Spleen (tissue), 11 donors: ENCODE results near the gene CMC1. TPM values are rescaled to one million over a fixed set of nuclear protein-coding genes. Genes with fewer than 3 reads are reported as not detected.

ENCODE experiments used
- DNase-seq: peaks from one replicate; pipeline ENCODE4 v3.0.0-alpha.2; 2020
- H3K27ac ChIP-seq, 8 donors: fragments of 200-600 bp; sonication (generic) in 7 of 8; 1 replicate in 4 of 8; 2 replicates in 4 of 8; pipeline versions ENCODE4 v1.5.0 to v1.8.0; 2016 to 2021; ENCODE audit warnings: inconsistent platforms in 4 of 8, mild to moderate bottlenecking in 4 of 8, moderate library complexity in 1 of 8
- H3K27me3 ChIP-seq, 7 donors: fragments of 200-600 bp; sonication (generic) in 6 of 7; replicated peaks in 1 of 7; 1 replicate in 4 of 7; 2 replicates in 3 of 7; pipeline versions ENCODE4 v1.5.0 to v1.8.0; 2016 to 2021; ENCODE audit warnings: inconsistent platforms in 3 of 7, mild to moderate bottlenecking in 1 of 7
- H3K36me3 ChIP-seq, 6 donors: fragments of 200-600 bp; sonication (generic) in 5 of 6; 1 replicate in 4 of 6; 2 replicates in 2 of 6; pipeline versions ENCODE4 v1.5.0 to v1.8.0; 2016 to 2021; ENCODE audit warnings: inconsistent platforms in 2 of 6
- H3K4me1 ChIP-seq, 6 donors: fragments of 200-600 bp; sonication (generic) in 5 of 6; 1 replicate in 3 of 6; 2 replicates in 3 of 6; pipeline versions ENCODE4 v1.5.0 to v1.8.0; 2016 to 2021; ENCODE audit warnings: inconsistent platforms in 3 of 6
- H3K4me3 ChIP-seq, 8 donors: fragments of 200-600 bp; sonication (generic) in 7 of 8; 1 replicate in 4 of 8; 2 replicates in 4 of 8; pipeline versions ENCODE4 v1.5.0 to v1.8.0; 2016 to 2021; ENCODE audit warnings: inconsistent platforms in 4 of 8, mild to moderate bottlenecking in 4 of 8, moderate library complexity in 2 of 8
- H3K9me3 ChIP-seq, 8 donors: fragments of 200-600 bp; sonication (generic) in 7 of 8; 1 replicate in 4 of 8; 2 replicates in 4 of 8; pipeline versions ENCODE4 v1.5.0 to v1.8.0; 2016 to 2021; ENCODE audit warnings: inconsistent platforms in 4 of 8
- CTCF ChIP-seq, 11 experiments: fragments of 200-600 bp in 7 of 11; fragments of 450-650 bp in 4 of 11; sonication (generic) in 4 of 11; IDR thresholded peaks in 8 of 11; conservative IDR thresholded peaks in 3 of 11; 1 replicate in 7 of 11; 2 replicates in 4 of 11; pipeline versions ENCODE4 v1.4.0 to v1.8.0; 2016 to 2021; ENCODE audit warnings: antibody characterized with exemption in 11 of 11, inconsistent platforms in 4 of 11, mild to moderate bottlenecking in 1 of 11
- POLR2A ChIP-seq, 3 donors: fragments of 450-650 bp; IDR thresholded peaks; one replicate each; pipeline ENCODE4 v1.5.1; 2017; ENCODE audit warnings: antibody characterized with exemption in 3 of 3, mild to moderate bottlenecking in 1 of 3
- POLR2AphosphoS5 ChIP-seq, 3 donors: sonication (generic); formaldehyde crosslinking; IDR thresholded peaks; one replicate each; pipeline ENCODE4 v1.5.1; 2017; ENCODE audit warnings: antibody characterized with exemption in 3 of 3
- WGBS, 5 donors: extraction: QIAGEN DNeasy Blood & Tissue Kit in 3 of 5; methylation state at CpG; one replicate each; pipeline versions ENCODE4 v1.1.5 to v1.1.7; 2013 to 2018; 5-methylcytosine and 5-hydroxymethylcytosine counted together
- intact Hi-C: fragments of 100-400 bp; cut with DNase I; formaldehyde crosslinking; loops from one replicate; pipeline ENCODE4 v1.15.0; 2023; ENCODE audit warnings: low total_unique reads
- polyA plus RNA-seq, 3 donors: library from polyadenylated mRNA; stranded (reverse); fragments of 200-250 nt; gene quantifications; one replicate each; pipeline ENCODE4 v1.2.1, GENCODE V29; 2013
- total RNA-seq, 7 donors: library from RNA; depleted of rRNA in 3 of 7; stranded (reverse); fragments of >200 nt in 3 of 7; fragmentation: NEBNext Ultra II Directional in 4 of 7; extraction: Animal tissue kit (Norgen Biotek cat#: 25700) in 4 of 7; gene quantifications; one replicate each; pipeline versions ENCODE4 v1.1.0 to v1.2.1, GENCODE V29; 2016 to 2021
- donor health status: healthy with polysubstance abuse.
- donor health status: DM: no; HTN: no; CAD: no; lungs with moderate emphysema.
- donor health status: DM: no; HTN: no; CAD: no.
- donor health status: Bipolar disorder and iron deficiency.
- donor health status: healthy.
- donor health status: DM: no; HTN: no; CAD: no.
- donor health status: DM: yes; HTN: yes; CAD: no.

Gene CMC1
- total and polyA plus RNA-seq, 10 donors = 32.8 to 59.5 (median 39.9) TPM

DNA sequence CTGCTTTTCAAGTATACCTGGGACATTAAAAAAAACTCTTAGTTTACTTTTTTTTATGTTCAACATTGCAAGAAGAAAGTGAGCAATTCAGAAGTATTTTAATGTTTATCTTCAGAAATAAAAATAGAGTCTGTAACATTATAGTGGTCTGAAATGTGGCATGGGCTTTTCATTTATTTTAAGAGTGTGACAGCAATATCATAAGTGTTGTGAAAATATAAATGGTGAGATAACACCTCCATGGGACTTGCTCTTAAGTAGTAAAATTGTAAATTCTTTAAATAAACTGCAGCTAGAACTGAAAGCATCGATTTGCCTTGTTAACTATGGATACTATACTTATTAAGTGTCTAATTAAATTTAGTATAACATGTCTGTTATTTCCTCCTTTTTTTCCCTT lies 58.3 kb downstream of the CMC1 start:
- Histone ChIP-seq H3K9me3 (no peaks in the 10 kb centered on the region), H3K27me3 (no peaks in the 10 kb centered on the region), H3K36me3 (peaks cover 0 to 14% (median 0%) of the 10 kb centered on the region in 6 donors), H3K4me1 (peaks cover 0 to 23% (median 13%) of the 10 kb centered on the region in 6 donors), H3K4me3 (no peak overlapping the region), H3K27ac (peak overlapping the region in 1 of 8 donors; percentile 4)
- no peak for DNase-seq
- intact Hi-C loops = no loop called here
- no peak for TF ChIP-seq POLR2AphosphoS5 (IDR thresholded peaks at IDR 0.05)
- no peak for TF ChIP-seq CTCF (IDR thresholded peaks at IDR 0.05 in 8 of 11, conservative IDR thresholded peaks at IDR 0.05 in 3 of 11)
- no peak for TF ChIP-seq POLR2A (IDR thresholded peaks at IDR 0.05)
- WGBS, 5 donors = 86 to 94% (median 91%) methylated on average over 1 of the region's 1 CpG

GRCh38 chr3:28300345-28300962 lies 59.0 kb downstream of the CMC1 start:
- TF ChIP-seq POLR2A (IDR thresholded peaks at IDR 0.05) = no peak
- TF ChIP-seq POLR2AphosphoS5 (IDR thresholded peaks at IDR 0.05) = no peak
- TF ChIP-seq CTCF (IDR thresholded peaks at IDR 0.05 in 8 of 11, conservative IDR thresholded peaks at IDR 0.05 in 3 of 11) = no peak
- Histone ChIP-seq H3K9me3 (no peaks in the 10 kb centered on the region), H3K4me1 (peaks cover 0 to 16% (median 9%) of the 10 kb centered on the region in 6 donors), H3K27ac (peak overlapping the region in 1 of 8 donors; percentile 4), H3K4me3 (no peak overlapping the region), H3K27me3 (no peaks in the 10 kb centered on the region), H3K36me3 (peaks cover 0 to 14% (median 0%) of the 10 kb centered on the region in 6 donors)
- intact Hi-C loops = no loop called here
- WGBS, 5 donors = 81 to 84% (median 83%) methylated on average over 5 of the region's 5 CpGs
- no peak for DNase-seq

GRCh38 chr3:28301688-28302087 lies 60.3 kb downstream of the CMC1 start:
- no peak for TF ChIP-seq CTCF (IDR thresholded peaks at IDR 0.05 in 8 of 11, conservative IDR thresholded peaks at IDR 0.05 in 3 of 11)
- TF ChIP-seq POLR2AphosphoS5 (IDR thresholded peaks at IDR 0.05) = no peak
- no peak for TF ChIP-seq POLR2A (IDR thresholded peaks at IDR 0.05)
- Histone ChIP-seq H3K9me3 (no peaks in the 10 kb centered on the region), H3K4me1 (peaks cover 0 to 3% (median 0%) of the 10 kb centered on the region in 6 donors), H3K27me3 (no peaks in the 10 kb centered on the region), H3K4me3 (no peak overlapping the region), H3K27ac (no peak overlapping the region), H3K36me3 (peaks cover 0 to 14% (median 0%) of the 10 kb centered on the region in 6 donors)
- intact Hi-C loops = no loop called here
- 79 to 92% (median 88%) methylated on average over 4 of the region's 4 CpGs for WGBS, 5 donors
- no peak for DNase-seq

GRCh38 chr3:28308196-28308595 lies 66.8 kb downstream of the CMC1 start:
- Histone ChIP-seq H3K27me3 (no peaks in the 10 kb centered on the region), H3K9me3 (no peaks in the 10 kb centered on the region), H3K4me3 (no peak overlapping the region), H3K36me3 (no peaks in the 10 kb centered on the region), H3K27ac (no peak overlapping the region), H3K4me1 (peaks cover 0 to 15% (median 0%) of the 10 kb centered on the region in 6 donors)
- DNase-seq = no peak
- TF ChIP-seq POLR2AphosphoS5 (IDR thresholded peaks at IDR 0.05) (no peak), POLR2A (IDR thresholded peaks at IDR 0.05) (no peak), CTCF (IDR thresholded peaks at IDR 0.05 in 8 of 11, conservative IDR thresholded peaks at IDR 0.05 in 3 of 11) (no peak)
- intact Hi-C loops = no loop called here
- WGBS, 5 donors = 62 to 88% (median 74%) methylated on average over 3 of the region's 3 CpGs
